Esophagus squamous epithelium (tissue), 5 donors: Measurements from ENCODE around the gene CHST1. TPM values are rescaled to one million over a fixed set of nuclear protein-coding genes. Genes with fewer than 3 reads are reported as not detected.

ENCODE experiments used
- DNase-seq: peaks from one replicate; lab custom pipeline; 2025; lab: John Stamatoyannopoulos, UW
- H3K27ac ChIP-seq, 4 donors: fragments of 200-600 bp; sonication (generic); one replicate each; pipeline ENCODE4 v1.5.1; 2016 to 2019; ENCODE audit warnings: mild to moderate bottlenecking in 1 of 4
- H3K27me3 ChIP-seq, 4 donors: fragments of 200-600 bp; sonication (generic); 1 replicate in 3 of 4; 2 replicates in 1 of 4; pipeline versions ENCODE4 v1.5.1 to v1.6.0; 2017 to 2021; ENCODE audit warnings: antibody characterized with exemption in 1 of 4
- H3K36me3 ChIP-seq, 3 donors: fragments of 200-600 bp; sonication (generic); one replicate each; pipeline ENCODE4 v1.5.1; 2016 to 2019
- H3K4me1 ChIP-seq, 3 donors: fragments of 200-600 bp; sonication (generic); one replicate each; pipeline ENCODE4 v1.5.1; 2017 to 2019
- H3K4me3 ChIP-seq, 4 donors: fragments of 200-600 bp; sonication (generic); 1 replicate in 3 of 4; 2 replicates in 1 of 4; pipeline ENCODE4 v1.5.1; 2016 to 2019; ENCODE audit warnings: mild to moderate bottlenecking in 2 of 4, moderate library complexity in 1 of 4
- H3K9me3 ChIP-seq, 3 donors: fragments of 200-600 bp; sonication (generic); one replicate each; pipeline ENCODE4 v1.5.1; 2016 to 2019
- POLR2A ChIP-seq, 4 donors: fragments of 450-650 bp; IDR thresholded peaks; one replicate each; pipeline ENCODE4 v1.6.1; 2017; ENCODE audit warnings: antibody characterized with exemption in 4 of 4, mild to moderate bottlenecking in 4 of 4, moderate library complexity in 3 of 4
- WGBS, 2 donors: methylation state at CpG; one replicate each; pipeline ENCODE4 v1.1.5; 2018; 5-methylcytosine and 5-hydroxymethylcytosine counted together
- intact Hi-C: fragments of 100-400 bp; cut with DNase I; formaldehyde crosslinking; loops from one replicate; pipeline ENCODE4 v1.15.0; 2022
- small RNA-seq, 4 donors: library from RNA; depleted of rRNA; stranded (forward); fragments of <200 nt; gene quantifications; one replicate each; pipeline ENCODE3, GENCODE V24; 2016
- total RNA-seq, 4 donors: library from RNA; depleted of rRNA; stranded (reverse); fragments of >200 nt; gene quantifications; one replicate each; pipeline ENCODE4 v1.1.0, GENCODE V29; 2016
- TF ChIP-seq, protein P1 (sequence below), 6 experiments: fragments of 450-650 bp in 4 of 6; fragments of 200-600 bp in 2 of 6; sonication (generic) in 2 of 6; IDR thresholded peaks; one replicate each; pipeline ENCODE4 v1.5.1; 2016 to 2019; ENCODE audit warnings: antibody characterized with exemption in 6 of 6, mild to moderate bottlenecking in 4 of 6, moderate library complexity in 4 of 6
- donor health status: DM: yes; HTN: yes; CAD: no.

Gene CHST1
- total RNA-seq, 4 donors from 2014 or later = 0.27 to 2.7 (median 0.70) TPM

DNA sequence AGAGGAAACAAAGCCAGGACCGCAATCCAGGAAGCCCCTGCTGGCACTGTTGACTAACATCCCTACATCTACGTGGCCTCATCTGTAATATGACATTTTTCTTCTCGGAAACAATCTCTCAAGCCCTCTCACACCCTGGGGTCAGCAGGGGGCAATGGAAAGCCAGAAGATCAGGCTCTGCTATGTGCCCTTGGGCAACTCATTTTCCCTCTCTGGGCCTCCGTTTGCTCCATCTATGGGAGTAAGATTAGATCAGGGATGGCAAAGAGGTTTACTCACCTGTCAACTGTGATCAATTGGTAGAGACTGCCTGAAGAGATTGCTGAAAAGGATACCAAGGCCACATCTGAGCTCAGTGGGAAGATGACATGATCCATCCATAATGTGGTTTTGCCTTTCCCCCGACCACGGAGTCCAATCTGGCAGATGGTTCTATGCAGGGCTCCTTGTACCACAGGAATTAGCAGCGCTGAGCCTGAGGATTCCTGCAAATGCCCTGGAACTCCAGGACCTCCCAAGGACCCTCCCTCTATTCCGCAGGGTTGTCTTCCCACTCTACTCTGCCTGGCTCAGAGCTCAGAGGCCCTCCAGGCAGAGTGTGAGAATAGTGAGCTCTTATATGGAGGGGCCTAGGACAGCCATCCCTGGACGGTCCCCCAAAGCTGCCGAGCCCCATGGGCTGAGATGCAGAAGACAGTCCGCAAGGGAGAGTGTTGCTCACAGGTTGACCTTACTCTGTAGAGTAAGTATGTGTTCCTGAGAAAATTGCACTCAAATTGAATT is 66.1 kb downstream of the CHST1 start:
- Histone ChIP-seq H3K27ac (no peak overlapping the region), H3K36me3 (no peaks in the 10 kb centered on the region), H3K27me3 (peaks cover 0 to 52% (median 0%) of the 10 kb centered on the region in 4 donors), H3K9me3 (peaks cover 0 to 6% (median 0%) of the 10 kb centered on the region in 3 donors), H3K4me1 (no peaks in the 10 kb centered on the region), H3K4me3 (no peak overlapping the region)
- intact Hi-C loops = no loop called here
- TF ChIP-seq, protein P1, sequence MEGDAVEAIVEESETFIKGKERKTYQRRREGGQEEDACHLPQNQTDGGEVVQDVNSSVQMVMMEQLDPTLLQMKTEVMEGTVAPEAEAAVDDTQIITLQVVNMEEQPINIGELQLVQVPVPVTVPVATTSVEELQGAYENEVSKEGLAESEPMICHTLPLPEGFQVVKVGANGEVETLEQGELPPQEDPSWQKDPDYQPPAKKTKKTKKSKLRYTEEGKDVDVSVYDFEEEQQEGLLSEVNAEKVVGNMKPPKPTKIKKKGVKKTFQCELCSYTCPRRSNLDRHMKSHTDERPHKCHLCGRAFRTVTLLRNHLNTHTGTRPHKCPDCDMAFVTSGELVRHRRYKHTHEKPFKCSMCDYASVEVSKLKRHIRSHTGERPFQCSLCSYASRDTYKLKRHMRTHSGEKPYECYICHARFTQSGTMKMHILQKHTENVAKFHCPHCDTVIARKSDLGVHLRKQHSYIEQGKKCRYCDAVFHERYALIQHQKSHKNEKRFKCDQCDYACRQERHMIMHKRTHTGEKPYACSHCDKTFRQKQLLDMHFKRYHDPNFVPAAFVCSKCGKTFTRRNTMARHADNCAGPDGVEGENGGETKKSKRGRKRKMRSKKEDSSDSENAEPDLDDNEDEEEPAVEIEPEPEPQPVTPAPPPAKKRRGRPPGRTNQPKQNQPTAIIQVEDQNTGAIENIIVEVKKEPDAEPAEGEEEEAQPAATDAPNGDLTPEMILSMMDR (IDR thresholded peaks at IDR 0.05) = no peak
- no peak for TF ChIP-seq POLR2A (IDR thresholded peaks at IDR 0.05)
- WGBS, 2 donors = 70 to 80% methylated on average over 8 to 9 of the region's 11 CpGs
- no peak for DNase-seq

Small RNA genes lying within 50 kb of the gene (small RNA-seq; reads per million reads assigned to genes)
- 0 reads per million in 4 donors for gene MIR7154

Other genes with a start within 250 kb of the CHST1 start
- gene SLC35C1, start 139.5 kb upstream of the CHST1 start, total RNA-seq = 10 to 100 TPM; 23.6 to 68.6 (median 28.2) TPM
- 10 to 100 TPM in 3 of 4 donors, 1 to 10 TPM in 1; 5.6 to 21.0 (median 13.4) TPM for gene CRY2, start 181.9 kb upstream of the CHST1 start, total RNA-seq
- gene MAPK8IP1, start 220.0 kb upstream of the CHST1 start, total RNA-seq = 1 to 10 TPM in 3 of 4 donors, under 1 TPM in 1; 0.57 to 4.0 (median 1.3) TPM
- gene FREY1, start 241.6 kb upstream of the CHST1 start, total RNA-seq = 1 to 10 TPM in 2 of 4 donors, under 1 TPM in 1, not detected in 1; 0.57 to 2.1 (median 1.2) TPM